ENCODE results near the gene DEF6.
"Not testable (repeated sequence)": the region's sequence is repeated elsewhere in the genome, so short reads cannot be mapped to it uniquely, and the experiment has no call there.

DEF6 gene

DNA sequence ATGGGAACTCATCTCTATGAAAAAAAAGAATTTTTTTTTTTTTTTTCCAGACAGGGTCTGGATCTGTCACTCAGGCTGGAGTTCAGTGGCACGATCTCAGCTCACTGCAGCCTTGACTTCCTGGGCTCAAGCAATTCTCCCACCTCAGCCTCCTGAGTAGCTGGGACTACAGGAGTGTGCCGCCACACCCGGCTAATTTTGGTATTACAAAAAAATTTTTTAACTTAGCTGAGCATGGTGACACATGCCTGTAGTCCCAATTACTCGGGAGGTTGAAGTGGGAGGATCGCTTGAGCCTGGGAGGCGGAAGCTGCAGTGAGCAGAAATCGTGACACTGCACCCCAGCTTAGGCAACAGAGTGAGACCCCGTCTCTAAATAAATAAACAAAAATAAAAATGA is 7.5 kb downstream of the DEF6 start:
- in situ Hi-C loops (cut with MboI; ENCODE audit: low sequenced_read_pairs) = no loop called here

GRCh38 chr6:35307138-35307537 is 9.5 kb downstream of the DEF6 start:
- in situ Hi-C loops (cut with MboI; ENCODE audit: low sequenced_read_pairs) = not testable (repeated sequence)

DNA sequence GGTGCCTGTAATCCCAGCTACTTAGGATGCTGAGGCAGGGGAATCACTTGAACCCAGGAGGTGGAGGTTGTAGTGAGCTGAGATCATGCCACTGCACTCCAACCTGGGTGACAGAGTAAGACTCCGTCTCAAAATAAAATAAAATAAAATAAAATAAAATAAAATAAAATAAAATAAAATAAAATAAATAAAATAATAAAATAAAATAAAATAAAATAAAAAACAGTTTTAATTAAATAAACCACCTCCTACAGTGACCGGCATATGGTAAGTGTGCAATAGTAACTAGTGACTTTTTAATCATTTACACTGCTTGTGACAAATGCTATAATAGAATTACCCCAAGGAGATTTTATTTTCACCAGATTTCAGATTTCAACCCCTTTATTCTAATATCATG is 10.9 kb downstream of the DEF6 start:
- in situ Hi-C loops (cut with MboI; ENCODE audit: low sequenced_read_pairs) = not testable (repeated sequence)

DNA sequence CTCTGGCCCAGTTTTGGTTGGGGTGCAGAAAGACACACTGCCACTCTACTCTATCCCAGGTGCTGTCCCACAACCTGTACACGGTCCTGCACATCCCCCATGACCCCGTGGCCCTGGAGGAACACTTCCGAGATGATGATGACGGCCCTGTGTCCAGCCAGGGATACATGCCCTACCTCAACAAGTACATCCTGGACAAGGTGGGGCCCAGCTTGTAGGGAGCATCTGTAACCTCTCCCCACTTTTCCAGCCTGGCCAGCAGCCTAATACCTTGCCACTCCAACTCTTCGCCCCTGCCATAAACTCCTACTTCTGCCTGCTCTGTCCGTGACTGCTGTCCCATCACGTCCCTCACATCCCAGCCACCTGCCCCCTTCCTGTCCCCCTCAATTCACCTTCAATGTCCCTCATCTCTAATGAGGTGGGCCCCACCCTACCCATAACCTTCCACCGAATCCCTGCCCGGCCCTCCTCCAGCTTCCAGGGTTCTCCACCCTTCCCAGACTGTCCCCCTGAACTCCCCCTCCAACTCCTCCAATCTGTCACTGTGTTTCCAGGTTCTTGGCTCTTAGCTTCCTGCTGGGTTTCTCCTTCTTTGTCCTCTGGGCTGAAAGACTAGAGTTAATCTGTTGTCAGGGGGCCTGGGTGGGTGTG is 12.1 kb downstream of the DEF6 start:
- in situ Hi-C loops (cut with MboI; ENCODE audit: low sequenced_read_pairs) = no loop called here

DNA sequence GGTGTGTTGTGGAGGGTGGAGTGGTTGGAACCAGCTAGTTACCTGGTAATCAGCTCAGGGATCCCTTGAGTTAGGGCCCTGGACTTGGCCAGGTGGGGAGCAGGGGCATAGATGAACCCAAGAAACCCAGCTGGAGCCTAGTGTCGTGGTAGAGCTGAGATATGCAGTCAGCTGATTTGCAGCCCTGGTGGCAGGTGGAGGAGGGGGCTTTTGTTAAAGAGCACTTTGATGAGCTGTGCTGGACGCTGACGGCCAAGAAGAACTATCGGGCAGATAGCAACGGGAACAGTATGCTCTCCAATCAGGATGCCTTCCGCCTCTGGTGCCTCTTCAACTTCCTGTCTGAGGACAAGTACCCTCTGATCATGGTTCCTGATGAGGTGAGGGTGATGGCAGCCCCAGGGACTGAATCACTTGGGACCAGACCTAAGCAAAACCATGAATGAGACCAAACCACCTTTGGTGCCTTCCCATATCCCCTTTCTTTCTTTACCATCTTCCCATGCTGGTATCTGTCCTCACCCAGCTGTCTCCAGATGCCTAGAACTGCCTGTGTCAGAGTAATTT is 12.7 kb downstream of the DEF6 start:
- in situ Hi-C loops (cut with MboI; ENCODE audit: low sequenced_read_pairs) = no loop called here

DNA sequence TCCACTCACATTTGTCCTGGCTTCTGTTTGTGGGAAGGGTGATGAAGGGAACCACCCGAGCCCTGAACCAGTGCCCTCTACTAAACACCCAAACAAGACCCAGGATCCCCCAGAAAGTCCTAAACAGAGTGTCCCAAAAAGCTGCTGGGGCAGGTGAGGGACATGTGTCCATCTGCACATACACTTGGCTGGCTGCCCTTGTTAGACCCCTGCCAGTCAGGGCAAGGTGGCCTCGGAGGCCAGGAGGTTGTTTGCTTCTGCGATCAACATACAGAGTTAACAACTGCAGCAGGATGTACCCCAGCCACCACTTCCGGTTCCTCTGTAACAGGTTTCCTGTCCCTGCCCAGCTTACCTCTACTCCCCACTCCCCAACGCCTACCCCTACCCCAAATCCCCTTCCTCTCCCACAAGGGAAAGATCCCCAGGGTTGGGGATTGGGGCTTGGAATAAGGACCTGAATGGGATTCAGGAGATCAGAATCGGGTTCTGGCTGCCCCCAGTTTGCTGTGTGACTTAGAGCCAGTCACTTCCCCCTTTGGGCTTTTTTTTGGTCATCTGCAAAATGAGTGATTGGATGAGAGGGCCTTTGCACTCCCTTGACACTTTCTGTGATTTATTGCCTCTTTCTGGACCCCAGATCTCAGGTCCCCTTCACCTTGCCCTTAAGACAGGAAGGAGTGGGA is 13.9 kb downstream of the DEF6 start:
- in situ Hi-C loops (cut with MboI; ENCODE audit: low sequenced_read_pairs) = no loop called here

DNA sequence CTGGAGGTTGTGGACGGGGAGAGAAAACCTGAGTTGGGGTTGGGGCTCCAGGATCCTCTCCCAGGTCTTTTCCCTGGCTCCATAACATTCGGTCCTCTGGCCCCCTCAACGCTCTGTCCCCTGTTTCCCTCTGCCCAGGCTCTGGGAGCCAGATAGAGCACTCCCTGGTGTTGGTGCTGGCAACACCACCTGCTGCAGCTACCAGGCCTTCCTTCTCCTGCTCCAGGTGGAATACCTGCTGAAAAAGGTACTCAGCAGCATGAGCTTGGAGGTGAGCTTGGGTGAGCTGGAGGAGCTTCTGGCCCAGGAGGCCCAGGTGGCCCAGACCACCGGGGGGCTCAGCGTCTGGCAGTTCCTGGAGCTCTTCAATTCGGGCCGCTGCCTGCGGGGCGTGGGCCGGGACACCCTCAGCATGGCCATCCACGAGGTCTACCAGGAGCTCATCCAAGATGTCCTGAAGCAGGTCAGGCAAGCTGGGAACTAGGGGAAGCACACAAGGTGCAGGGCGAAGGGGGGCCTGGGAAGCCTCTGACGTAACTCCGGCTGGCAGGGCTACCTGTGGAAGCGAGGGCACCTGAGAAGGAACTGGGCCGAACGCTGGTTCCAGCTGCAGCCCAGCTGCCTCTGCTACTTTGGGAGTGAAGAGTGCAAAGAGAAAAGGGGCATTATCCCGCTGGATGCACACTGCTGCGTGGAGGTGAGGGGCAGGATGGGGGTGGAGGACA is 14.6 kb downstream of the DEF6 start:
- in situ Hi-C loops (cut with MboI; ENCODE audit: low sequenced_read_pairs) = no loop called here

DNA sequence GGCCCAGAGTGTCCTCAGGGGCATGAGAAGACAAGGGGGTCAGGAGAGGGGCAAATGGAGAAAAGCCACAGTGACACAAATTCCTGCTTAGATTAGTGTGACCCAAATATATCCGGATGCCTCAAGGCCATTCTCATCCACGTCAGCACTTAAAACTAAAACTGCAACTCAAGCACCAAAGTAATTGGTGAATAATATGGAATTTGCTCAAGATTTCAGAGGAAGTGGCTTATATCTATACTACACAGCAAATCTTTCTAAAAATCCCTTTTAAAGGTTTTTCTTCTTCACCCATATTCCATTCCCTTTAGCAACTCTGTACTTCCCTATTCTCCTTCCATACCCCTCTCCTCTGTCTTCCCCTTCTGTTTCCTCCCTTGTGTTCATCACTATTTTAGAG is 15.2 kb downstream of the DEF6 start:
- in situ Hi-C loops (cut with MboI; ENCODE audit: low sequenced_read_pairs) = no loop called here

- in situ Hi-C loops (cut with MboI; ENCODE audit: low sequenced_read_pairs) = no loop called here
Observed at GRCh38 chr6:35317483-35318195, 20.0 kb downstream of the DEF6 start.

- in situ Hi-C loops (cut with MboI; ENCODE audit: low sequenced_read_pairs) = no loop called here
Observed at GRCh38 chr6:35318196-35319171, 20.9 kb downstream of the DEF6 start.

DNA sequence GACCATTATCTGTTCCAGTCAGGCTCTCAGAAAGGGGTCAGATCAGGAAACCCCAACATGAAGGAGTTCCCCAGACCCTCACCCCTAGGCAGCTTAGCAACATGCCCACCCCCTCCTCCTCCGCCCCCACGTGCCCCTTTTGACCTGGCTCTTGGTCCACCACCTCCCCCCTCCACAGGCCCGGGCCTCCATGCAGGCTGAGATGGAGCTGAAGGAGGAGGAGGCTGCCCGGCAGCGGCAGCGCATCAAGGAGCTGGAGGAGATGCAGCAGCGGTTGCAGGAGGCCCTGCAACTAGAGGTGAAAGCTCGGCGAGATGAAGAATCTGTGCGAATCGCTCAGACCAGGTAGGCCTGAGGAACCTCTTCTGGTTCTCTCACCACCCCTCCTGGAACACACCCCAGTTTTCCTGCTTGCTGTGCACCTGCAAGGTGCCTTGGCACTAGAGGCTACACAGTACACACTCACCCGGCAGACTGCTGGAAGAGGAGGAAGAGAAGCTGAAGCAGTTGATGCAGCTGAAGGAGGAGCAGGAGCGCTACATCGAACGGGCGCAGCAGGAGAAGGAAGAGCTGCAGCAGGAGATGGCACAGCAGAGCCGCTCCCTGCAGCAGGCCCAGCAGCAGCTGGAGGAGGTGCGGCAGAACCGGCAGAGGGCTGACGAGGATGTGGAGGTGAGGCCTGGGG is 21.9 kb downstream of the DEF6 start:
- in situ Hi-C loops (cut with MboI; ENCODE audit: low sequenced_read_pairs) = no loop called here

GRCh38 chr6:35320031-35320410 is 22.4 kb downstream of the DEF6 start:
- in situ Hi-C loops (cut with MboI; ENCODE audit: low sequenced_read_pairs) = no loop called here

DNA sequence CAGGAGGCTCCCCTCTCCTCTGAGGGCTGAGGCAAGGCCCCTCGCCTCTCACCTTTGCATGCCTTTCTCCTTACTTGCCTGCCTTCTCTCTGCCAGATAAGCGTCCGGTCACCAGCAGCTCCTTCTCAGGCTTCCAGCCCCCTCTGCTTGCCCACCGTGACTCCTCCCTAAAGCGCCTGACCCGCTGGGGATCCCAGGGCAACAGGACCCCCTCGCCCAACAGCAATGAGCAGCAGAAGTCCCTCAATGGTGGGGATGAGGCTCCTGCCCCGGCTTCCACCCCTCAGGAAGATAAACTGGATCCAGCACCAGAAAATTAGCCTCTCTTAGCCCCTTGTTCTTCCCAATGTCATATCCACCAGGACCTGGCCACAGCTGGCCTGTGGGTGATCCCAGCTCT is 23.5 kb downstream of the DEF6 start:
- in situ Hi-C loops (cut with MboI; ENCODE audit: low sequenced_read_pairs) = no loop called here

- in situ Hi-C loops (cut with MboI; ENCODE audit: low sequenced_read_pairs) = no loop called here
Observed at GRCh38 chr6:35327349-35328027, 29.9 kb downstream of the DEF6 start.

- in situ Hi-C loops (cut with MboI; ENCODE audit: low sequenced_read_pairs) = no loop called here
Observed at GRCh38 chr6:35328108-35328723, 30.6 kb downstream of the DEF6 start.

GRCh38 chr6:35328965-35329364 is 31.3 kb downstream of the DEF6 start:
- in situ Hi-C loops (cut with MboI; ENCODE audit: low sequenced_read_pairs) = not testable (repeated sequence)

- in situ Hi-C loops (cut with MboI; ENCODE audit: low sequenced_read_pairs) = no loop called here
Observed at GRCh38 chr6:35330541-35331119, 33.0 kb downstream of the DEF6 start.
